ENCODE data around the gene EXOC2.

DNA sequence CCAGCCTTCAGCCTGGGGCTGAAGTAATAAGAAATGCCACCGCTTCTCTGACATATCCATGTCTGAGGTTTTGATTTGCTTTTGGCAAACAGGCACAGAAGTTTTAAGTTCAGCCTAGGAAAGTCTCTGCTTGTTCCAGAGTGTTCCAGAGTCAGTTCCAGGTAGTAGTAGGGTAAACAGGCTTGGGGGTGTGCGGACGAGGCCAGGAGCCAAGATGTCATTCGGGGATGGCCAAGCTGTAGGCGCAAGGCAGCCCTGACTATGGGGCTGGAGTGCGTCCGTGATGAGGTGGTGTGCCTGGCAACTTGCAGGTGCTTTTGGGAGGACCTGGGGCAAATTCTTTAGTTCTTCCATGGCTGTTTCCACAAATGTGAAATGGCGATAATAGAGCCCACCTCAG lies 241.1 kb downstream of the EXOC2 start:
- TF ChIP-seq, protein P1, sequence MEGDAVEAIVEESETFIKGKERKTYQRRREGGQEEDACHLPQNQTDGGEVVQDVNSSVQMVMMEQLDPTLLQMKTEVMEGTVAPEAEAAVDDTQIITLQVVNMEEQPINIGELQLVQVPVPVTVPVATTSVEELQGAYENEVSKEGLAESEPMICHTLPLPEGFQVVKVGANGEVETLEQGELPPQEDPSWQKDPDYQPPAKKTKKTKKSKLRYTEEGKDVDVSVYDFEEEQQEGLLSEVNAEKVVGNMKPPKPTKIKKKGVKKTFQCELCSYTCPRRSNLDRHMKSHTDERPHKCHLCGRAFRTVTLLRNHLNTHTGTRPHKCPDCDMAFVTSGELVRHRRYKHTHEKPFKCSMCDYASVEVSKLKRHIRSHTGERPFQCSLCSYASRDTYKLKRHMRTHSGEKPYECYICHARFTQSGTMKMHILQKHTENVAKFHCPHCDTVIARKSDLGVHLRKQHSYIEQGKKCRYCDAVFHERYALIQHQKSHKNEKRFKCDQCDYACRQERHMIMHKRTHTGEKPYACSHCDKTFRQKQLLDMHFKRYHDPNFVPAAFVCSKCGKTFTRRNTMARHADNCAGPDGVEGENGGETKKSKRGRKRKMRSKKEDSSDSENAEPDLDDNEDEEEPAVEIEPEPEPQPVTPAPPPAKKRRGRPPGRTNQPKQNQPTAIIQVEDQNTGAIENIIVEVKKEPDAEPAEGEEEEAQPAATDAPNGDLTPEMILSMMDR (IDR thresholded peaks at IDR 0.05; ENCODE audit: borderline replicate concordance, extremely low read depth, low read length, poor library complexity, severe bottlenecking): no peak
- TF ChIP-seq EZH2 (IDR thresholded peaks at IDR 0.05; ENCODE audit: borderline replicate concordance, low read depth, low read length, severe bottlenecking): no peak
